ENCODE data around the gene TMEM244. TPM values are rescaled to one million over a fixed set of nuclear protein-coding genes. Genes with fewer than 3 reads are reported as not detected.

The TMEM244 gene
- total RNA-seq, 6 donors from 2014 or later: not detected

DNA sequence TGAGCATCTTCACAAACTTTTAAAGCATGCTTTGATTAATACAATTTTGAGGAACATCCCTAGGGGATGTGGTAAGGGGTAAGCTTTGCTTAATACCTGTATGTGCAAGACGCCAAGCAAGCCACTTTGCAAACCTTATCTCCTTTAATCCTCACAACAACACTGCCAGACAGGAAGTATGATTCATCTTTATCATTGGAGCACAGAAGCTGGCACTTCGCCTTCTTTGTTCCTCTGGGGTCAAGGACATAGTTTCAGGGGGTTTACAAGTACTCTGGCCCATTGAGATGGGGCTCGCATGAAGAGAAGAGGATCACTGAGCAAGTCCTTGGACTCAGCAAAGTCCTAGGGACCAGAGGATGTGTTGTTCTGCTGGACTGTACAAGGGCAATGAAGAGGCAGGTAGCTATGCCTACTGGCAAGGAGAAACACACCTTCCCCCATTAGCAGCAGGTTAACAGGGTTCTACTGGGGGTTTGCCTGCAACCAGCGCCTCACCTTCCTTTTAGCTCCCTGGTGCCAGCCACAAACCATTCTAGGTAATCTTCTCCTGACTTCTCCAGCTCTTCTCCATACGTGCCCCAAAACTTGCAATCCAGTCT is 8.8 kb downstream of the TMEM244 start:
- TF ChIP-seq POLR2A (IDR thresholded peaks at IDR 0.05) (no peak), EP300 (IDR thresholded peaks at IDR 0.05) (no peak), POLR2AphosphoS5 (IDR thresholded peaks at IDR 0.05) (no peak)
- TF ChIP-seq, protein P1, sequence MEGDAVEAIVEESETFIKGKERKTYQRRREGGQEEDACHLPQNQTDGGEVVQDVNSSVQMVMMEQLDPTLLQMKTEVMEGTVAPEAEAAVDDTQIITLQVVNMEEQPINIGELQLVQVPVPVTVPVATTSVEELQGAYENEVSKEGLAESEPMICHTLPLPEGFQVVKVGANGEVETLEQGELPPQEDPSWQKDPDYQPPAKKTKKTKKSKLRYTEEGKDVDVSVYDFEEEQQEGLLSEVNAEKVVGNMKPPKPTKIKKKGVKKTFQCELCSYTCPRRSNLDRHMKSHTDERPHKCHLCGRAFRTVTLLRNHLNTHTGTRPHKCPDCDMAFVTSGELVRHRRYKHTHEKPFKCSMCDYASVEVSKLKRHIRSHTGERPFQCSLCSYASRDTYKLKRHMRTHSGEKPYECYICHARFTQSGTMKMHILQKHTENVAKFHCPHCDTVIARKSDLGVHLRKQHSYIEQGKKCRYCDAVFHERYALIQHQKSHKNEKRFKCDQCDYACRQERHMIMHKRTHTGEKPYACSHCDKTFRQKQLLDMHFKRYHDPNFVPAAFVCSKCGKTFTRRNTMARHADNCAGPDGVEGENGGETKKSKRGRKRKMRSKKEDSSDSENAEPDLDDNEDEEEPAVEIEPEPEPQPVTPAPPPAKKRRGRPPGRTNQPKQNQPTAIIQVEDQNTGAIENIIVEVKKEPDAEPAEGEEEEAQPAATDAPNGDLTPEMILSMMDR (IDR thresholded peaks at IDR 0.05): no peak
- H3K36me3 ChIP-seq: no peaks in the 10 kb centered on the region
- WGBS, 2 donors: 61 to 66% methylated on average over 5 of the region's 5 CpGs
- no peak overlapping the region for H3K4me3 ChIP-seq
- no peaks in the 10 kb centered on the region for H3K4me1 ChIP-seq
- ATAC-seq (ENCODE audit: low FRiP score in 2 of 2) (no peak), DNase-seq (no peak)
- H3K27ac ChIP-seq: no peak overlapping the region
- no peaks in the 10 kb centered on the region for H3K27me3 ChIP-seq
- no peaks in the 10 kb centered on the region for H3K9me3 ChIP-seq

DNA sequence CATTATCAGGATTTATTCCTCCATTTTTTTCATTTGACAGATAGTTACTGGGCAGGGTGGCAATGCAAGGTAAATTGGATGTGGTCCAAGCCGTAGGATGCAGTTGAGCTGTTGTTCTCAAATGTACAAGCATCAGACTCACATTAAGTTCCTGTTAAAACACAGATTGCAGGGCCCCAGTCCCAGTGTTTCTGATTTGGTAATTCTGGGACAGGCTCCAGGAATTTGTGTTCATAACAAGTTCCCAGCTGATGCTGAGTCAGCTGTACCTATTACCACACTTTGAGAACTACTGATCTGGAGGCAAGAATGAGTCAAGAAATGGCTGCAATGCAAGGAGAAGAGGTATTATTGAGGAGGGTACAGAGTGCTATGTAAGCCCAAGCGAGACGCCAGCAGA is 11.7 kb downstream of the TMEM244 start:
- Histone ChIP-seq H3K27ac (no peak overlapping the region), H3K36me3 (no peaks in the 10 kb centered on the region), H3K4me3 (no peak overlapping the region), H3K27me3 (no peaks in the 10 kb centered on the region), H3K9me3 (no peaks in the 10 kb centered on the region), H3K4me1 (no peaks in the 10 kb centered on the region)
- ATAC-seq (ENCODE audit: low FRiP score in 2 of 2) (no peak), DNase-seq (no peak)
- WGBS, 2 donors: 89 to 96% methylated on average over 3 of the region's 3 CpGs
- TF ChIP-seq EP300 (IDR thresholded peaks at IDR 0.05): no peak
- TF ChIP-seq POLR2AphosphoS5 (IDR thresholded peaks at IDR 0.05): no peak
- TF ChIP-seq, protein P1 (IDR thresholded peaks at IDR 0.05): no peak

DNA sequence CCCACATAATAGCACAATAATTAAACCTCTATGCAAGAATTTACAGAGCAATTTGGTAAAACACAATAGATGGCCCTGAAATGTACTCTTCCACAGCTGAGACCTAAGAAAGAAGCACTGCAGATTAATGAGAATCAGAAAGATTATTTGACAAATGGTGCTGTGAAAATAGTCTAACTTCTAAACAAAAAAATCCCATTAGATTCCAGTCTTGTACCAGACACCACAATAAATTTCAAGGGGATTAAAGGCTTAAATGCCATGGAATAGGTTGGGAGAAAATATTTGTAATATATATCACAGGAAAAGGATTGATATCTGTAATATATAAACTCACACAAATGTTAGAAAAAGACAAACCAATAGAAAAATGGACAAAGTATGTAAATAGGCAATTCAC is 14.4 kb downstream of the TMEM244 start:
- Histone ChIP-seq H3K36me3 (no peaks in the 10 kb centered on the region), H3K4me3 (no peak overlapping the region), H3K4me1 (no peaks in the 10 kb centered on the region), H3K27me3 (no peaks in the 10 kb centered on the region), H3K27ac (no peak overlapping the region), H3K9me3 (no peaks in the 10 kb centered on the region)
- no peak for TF ChIP-seq EP300 (IDR thresholded peaks at IDR 0.05)
- TF ChIP-seq POLR2A (IDR thresholded peaks at IDR 0.05): no peak
- no peak for TF ChIP-seq POLR2AphosphoS5 (IDR thresholded peaks at IDR 0.05)
- TF ChIP-seq, protein P1 (IDR thresholded peaks at IDR 0.05): no peak
- DNase-seq: no peak
- ATAC-seq (ENCODE audit: low FRiP score in 2 of 2): no peak

DNA sequence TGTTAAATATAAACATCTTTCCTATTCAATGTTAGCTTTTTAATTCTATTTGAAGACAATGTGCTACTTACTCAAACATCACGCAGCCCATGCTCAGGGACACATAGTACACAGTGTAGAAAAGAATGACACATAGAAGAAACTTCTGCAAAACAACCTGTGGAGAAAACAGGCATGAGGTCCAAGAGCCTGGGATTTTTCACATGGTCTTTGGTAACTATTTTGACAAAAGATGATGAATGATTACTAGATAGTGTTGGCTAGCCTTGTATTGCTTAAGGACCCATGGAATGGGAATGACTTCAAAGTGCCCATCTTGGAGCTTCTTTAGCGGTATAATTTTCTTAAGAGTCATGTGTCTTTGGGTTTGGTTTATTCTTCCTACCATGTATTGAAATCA is 15.4 kb downstream of the TMEM244 start:
- no peaks in the 10 kb centered on the region for H3K9me3 ChIP-seq
- DNase-seq: no peak
- no peak for ATAC-seq (ENCODE audit: low FRiP score in 2 of 2)
- H3K4me1 ChIP-seq: no peaks in the 10 kb centered on the region
- no peak overlapping the region for H3K4me3 ChIP-seq
- H3K36me3 ChIP-seq: no peaks in the 10 kb centered on the region
- H3K27me3 ChIP-seq: no peaks in the 10 kb centered on the region
- H3K27ac ChIP-seq: no peak overlapping the region
- WGBS, 2 donors: 93 to 96% methylated on average over 2 of the region's 2 CpGs
- no peak for TF ChIP-seq POLR2AphosphoS5 (IDR thresholded peaks at IDR 0.05)
- TF ChIP-seq, protein P1 (IDR thresholded peaks at IDR 0.05): no peak
- TF ChIP-seq EP300 (IDR thresholded peaks at IDR 0.05): no peak
- TF ChIP-seq POLR2A (IDR thresholded peaks at IDR 0.05): no peak

DNA sequence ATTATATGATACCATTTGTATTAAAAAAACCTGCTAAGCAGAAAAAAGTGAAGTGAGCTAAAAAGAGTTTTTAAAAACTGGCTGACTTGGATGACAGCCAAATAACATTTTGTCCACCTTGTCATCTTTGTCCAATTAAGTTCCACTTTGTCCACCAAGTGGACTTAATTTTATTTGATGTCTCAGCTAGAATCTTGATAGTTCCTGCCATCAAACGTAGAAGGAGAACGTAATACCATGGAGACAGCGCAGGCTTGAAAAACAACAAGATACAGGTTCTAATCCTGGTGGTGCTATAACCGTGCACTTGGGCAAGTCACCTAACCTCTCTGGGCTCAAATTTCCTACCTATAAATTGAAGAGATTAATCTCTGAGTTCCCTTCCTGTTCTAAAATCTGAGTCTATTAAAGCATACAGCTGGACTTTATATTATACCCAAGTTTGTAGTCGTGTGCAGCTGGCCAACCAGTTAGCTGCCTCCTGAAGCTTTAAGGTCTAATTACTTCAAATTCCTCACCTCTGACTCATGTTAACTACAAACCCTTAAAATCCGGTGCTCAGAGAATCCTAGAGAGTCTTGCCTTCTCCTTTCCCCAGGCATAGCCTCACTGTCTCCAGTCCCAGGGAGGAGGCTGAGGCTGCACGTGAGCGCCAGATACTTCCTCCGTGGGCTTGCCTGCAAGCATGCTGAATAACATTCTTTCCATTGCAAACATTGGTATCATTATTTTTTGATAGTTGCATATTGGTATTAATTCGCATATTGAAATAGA is 16.8 kb downstream of the TMEM244 start:
- no peak overlapping the region for H3K27ac ChIP-seq
- no peaks in the 10 kb centered on the region for H3K27me3 ChIP-seq
- DNase-seq (no peak), ATAC-seq (ENCODE audit: low FRiP score in 2 of 2) (no peak)
- TF ChIP-seq POLR2AphosphoS5 (IDR thresholded peaks at IDR 0.05) (no peak), POLR2A (IDR thresholded peaks at IDR 0.05) (no peak), EP300 (IDR thresholded peaks at IDR 0.05) (no peak)
- TF ChIP-seq, protein P1 (IDR thresholded peaks at IDR 0.05): no peak
- no peaks in the 10 kb centered on the region for H3K36me3 ChIP-seq
- WGBS, 2 donors: 73 to 79% methylated on average over 10 of the region's 10 CpGs
- H3K4me1 ChIP-seq: no peaks in the 10 kb centered on the region
- H3K9me3 ChIP-seq: no peaks in the 10 kb centered on the region
- H3K4me3 ChIP-seq: no peak overlapping the region
